ENCODE data around the gene TRNT1.

GRCh38 chr3:3151513-3151912 lies 24.8 kb downstream of the TRNT1 start:
- TF ChIP-seq POLR2AphosphoS5 (IDR thresholded peaks at IDR 0.05; ENCODE audit: low read depth, low read length) (no peak), REST (IDR thresholded peaks at IDR 0.05; ENCODE audit: insufficient read depth in 1 of 2, low read depth in 2 of 2, low read length in 1 of 2) (no peak)

Measured in Panc1 (cell line).